Neutrophil (primary cell): Measurements from ENCODE around the gene MIR17HG.
A peak's percentile ranks its signal among the peaks of the same experiment; 100 is the strongest.

Experiments used
- H3K27ac ChIP-seq: fragments of 200-600 bp; sonication (generic); 2 replicates; pipeline ENCODE4 v1.5.1; 2016; ENCODE audit warnings: mild to moderate bottlenecking, moderate library complexity
- H3K27me3 ChIP-seq: fragments of 200-600 bp; sonication (generic); 2 replicates; pipeline ENCODE4 v1.6.0; 2016; ENCODE audit warnings: mild to moderate bottlenecking
- H3K36me3 ChIP-seq: fragments of 200-600 bp; sonication (generic); 2 replicates; pipeline ENCODE4 v1.5.1; 2017
- H3K4me1 ChIP-seq, 2 experiments: fragments of 200-600 bp in 1 of 2; sonication (generic) in 1 of 2; 1 replicate in 1 of 2; 2 replicates in 1 of 2; pipeline versions ENCODE4 v1.5.1 to v1.6.1; 2013 to 2016; ENCODE audit warnings: low read depth in 1 of 2, low read length in 1 of 2, mild to moderate bottlenecking in 1 of 2, moderate library complexity in 1 of 2; ENCODE audit not compliant: control insufficient read depth in 1 of 2, insufficient read depth in 1 of 2
- H3K4me3 ChIP-seq, 2 experiments: fragments of 200-600 bp in 1 of 2; sonication (generic) in 1 of 2; 1 replicate in 1 of 2; 2 replicates in 1 of 2; pipeline ENCODE4 v1.5.1; 2013 to 2016; ENCODE audit warnings: low read depth in 1 of 2, low read length in 1 of 2, mild to moderate bottlenecking in 1 of 2, moderate library complexity in 1 of 2
- H3K9me3 ChIP-seq: fragments of 200-600 bp; sonication (generic); 2 replicates; pipeline ENCODE4 v1.5.1; 2016
- TF ChIP-seq, protein P1 (sequence below): fragments of 200-600 bp; sonication (generic); IDR thresholded peaks from 2 replicates; pipeline ENCODE4 v1.5.1; 2016; ENCODE audit warnings: antibody characterized with exemption

The MIR17HG gene

DNA sequence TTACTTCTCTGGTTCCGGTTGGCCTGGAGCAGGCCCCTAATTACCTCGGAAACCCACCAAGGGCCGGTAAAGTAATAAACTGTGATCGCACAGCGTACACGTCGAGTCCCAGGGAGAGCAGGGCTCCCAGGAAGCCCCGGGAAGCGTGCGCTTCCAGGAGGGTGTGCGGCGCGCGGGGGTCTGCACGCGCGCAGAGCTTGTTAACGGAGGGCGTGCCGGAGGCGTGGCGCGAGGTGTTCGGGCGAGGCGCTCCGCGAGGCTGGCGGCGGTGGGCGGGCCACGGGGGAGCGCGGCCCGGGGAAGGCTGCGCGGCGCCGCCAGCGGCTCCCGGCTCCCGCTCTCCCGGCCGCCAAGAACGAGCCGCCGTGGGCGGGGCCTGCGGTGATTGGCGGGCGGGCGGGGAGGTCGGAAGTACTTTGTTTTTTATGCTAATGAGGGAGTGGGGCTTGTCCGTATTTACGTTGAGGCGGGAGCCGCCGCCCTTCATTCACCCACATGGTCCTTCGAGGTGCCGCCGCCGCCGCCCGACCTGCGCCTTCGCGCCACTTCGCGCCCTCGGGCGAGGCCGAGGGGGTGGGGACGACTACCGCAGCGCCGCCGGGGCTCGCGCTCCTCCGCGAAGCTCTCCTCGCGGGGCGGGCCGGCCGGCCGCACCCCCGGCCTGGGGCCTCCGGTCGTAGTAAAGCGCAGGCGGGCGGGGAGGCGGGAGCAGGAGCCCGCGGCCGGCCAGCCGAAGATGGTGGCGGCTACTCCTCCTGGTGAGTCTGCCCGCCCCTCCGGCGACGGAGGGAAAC is at the start of gene MIR17HG:
Gene MIR17HG (plus strand): TSS at position 486 of the 794 bp plus-strand sequence.
- Histone ChIP-seq H3K9me3 (no peaks in the 10 kb centered on the region), H3K4me3 (peak within 1 kb of the TSS; percentile 74 to 76), H3K27me3 (peaks cover 31% of the 10 kb centered on the region), H3K27ac (peak within 1 kb of the TSS; percentile 76), H3K36me3 (no peaks in the 10 kb centered on the region), H3K4me1 (peaks cover 12% of the 10 kb centered on the region in 2 experiments)
- TF ChIP-seq, protein P1, sequence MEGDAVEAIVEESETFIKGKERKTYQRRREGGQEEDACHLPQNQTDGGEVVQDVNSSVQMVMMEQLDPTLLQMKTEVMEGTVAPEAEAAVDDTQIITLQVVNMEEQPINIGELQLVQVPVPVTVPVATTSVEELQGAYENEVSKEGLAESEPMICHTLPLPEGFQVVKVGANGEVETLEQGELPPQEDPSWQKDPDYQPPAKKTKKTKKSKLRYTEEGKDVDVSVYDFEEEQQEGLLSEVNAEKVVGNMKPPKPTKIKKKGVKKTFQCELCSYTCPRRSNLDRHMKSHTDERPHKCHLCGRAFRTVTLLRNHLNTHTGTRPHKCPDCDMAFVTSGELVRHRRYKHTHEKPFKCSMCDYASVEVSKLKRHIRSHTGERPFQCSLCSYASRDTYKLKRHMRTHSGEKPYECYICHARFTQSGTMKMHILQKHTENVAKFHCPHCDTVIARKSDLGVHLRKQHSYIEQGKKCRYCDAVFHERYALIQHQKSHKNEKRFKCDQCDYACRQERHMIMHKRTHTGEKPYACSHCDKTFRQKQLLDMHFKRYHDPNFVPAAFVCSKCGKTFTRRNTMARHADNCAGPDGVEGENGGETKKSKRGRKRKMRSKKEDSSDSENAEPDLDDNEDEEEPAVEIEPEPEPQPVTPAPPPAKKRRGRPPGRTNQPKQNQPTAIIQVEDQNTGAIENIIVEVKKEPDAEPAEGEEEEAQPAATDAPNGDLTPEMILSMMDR: no peak

DNA sequence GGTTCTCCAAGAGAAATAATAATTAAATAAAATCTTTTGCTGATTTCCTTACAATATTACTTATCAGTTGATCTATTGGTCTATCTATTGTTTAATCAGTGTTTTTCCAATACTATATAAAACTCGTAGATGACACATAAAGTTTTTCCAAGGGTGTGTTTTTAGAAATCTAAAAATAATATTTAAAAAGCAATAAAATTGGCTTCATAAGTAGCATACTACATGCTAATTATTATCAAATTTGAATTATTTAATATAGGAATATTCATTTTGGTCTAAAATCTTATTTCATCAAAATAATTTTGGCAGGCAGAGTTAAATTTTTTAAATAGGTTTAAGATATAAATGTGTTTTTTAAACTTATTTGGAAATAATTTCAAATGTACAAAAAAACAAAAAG is 49.4 kb upstream of the MIR17HG start:
- H3K27ac ChIP-seq: no peak overlapping the region
- no peaks in the 10 kb centered on the region for H3K36me3 ChIP-seq
- no peaks in the 10 kb centered on the region for H3K27me3 ChIP-seq
- TF ChIP-seq, protein P1: no peak
- H3K9me3 ChIP-seq: no peaks in the 10 kb centered on the region
- H3K4me3 ChIP-seq: no peak overlapping the region
- no peaks in the 10 kb centered on the region for H3K4me1 ChIP-seq

DNA sequence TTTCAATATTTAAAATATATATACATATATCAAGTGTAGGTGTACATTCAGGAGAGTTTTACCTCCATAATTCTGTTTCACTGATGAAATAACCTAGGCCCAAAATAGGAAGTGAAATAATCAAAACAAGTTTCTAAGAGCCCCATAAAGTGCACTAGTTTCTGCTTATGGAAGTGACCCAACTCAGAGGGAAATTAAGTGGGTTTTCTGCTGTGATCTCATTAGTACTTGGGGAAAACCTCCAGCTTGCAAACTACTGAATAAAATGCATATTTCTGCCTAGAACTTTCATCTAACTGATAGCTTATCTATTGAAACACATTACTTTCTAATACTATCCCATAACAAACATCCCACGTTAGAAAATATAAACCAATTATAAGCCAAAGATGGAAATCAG is 45.4 kb upstream of the MIR17HG start:
- no peak overlapping the region for H3K27ac ChIP-seq
- no peaks in the 10 kb centered on the region for H3K36me3 ChIP-seq
- H3K27me3 ChIP-seq: no peaks in the 10 kb centered on the region
- no peaks in the 10 kb centered on the region for H3K9me3 ChIP-seq
- no peak overlapping the region for H3K4me3 ChIP-seq
- TF ChIP-seq, protein P1: no peak
- H3K4me1 ChIP-seq: no peaks in the 10 kb centered on the region

DNA sequence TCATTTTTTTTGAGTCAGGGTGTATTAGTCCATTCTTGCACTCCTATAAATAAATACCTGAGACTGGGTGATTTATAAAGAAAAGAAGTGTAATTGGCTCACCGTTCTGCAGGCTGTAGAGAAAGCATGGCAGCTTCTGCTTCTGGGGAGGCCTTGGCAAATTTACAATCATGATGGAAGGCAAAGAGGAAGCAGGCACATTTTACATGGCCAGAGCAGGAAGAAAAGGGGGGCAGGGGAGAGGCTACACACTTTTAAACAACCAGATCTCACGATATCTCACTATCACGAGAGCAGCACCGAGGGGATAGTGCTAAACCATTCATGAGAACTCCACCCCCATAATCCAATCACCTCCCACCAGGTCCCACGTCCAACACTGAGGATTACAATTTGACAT is 44.5 kb upstream of the MIR17HG start:
- TF ChIP-seq, protein P1: no peak
- Histone ChIP-seq H3K27me3 (no peaks in the 10 kb centered on the region), H3K4me1 (no peaks in the 10 kb centered on the region), H3K27ac (no peak overlapping the region), H3K36me3 (no peaks in the 10 kb centered on the region), H3K9me3 (no peaks in the 10 kb centered on the region), H3K4me3 (no peak overlapping the region)

DNA sequence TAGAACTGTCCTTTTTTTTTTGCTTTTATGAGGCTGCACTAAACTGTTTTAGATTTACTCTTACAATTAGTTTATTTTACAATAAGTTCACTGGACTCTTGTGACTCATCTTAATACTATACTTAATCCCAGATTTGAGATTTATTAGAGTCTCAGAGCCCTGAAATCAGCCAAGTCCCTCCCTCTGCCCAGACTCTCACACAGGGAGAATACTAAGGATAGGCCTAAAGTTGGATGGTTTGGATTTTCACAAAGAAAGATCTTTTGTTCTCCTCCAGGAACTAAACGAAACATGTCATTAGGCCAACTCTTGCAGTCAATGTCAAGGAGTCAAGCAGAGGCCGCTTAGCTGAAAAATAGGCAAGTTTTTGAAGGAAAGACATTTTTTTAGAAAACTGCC is 42.7 kb upstream of the MIR17HG start:
- Histone ChIP-seq H3K27ac (no peak overlapping the region), H3K9me3 (no peaks in the 10 kb centered on the region), H3K27me3 (no peaks in the 10 kb centered on the region), H3K4me3 (no peak overlapping the region), H3K36me3 (no peaks in the 10 kb centered on the region), H3K4me1 (no peaks in the 10 kb centered on the region)
- TF ChIP-seq, protein P1: no peak
